GM19455 (cell line): ENCODE data around the gene CRTAP.
"Not testable (repeated sequence)": the region's sequence is repeated elsewhere in the genome, so short reads cannot be mapped to it uniquely, and the experiment has no call there.

Experiments
- ATAC-seq: cut with Tn5 transposase; IDR thresholded peaks from one replicate; pipeline ENCODE4 v1.9.1; 2021; ENCODE audit not compliant: unreplicated experiment

CRTAP gene

DNA sequence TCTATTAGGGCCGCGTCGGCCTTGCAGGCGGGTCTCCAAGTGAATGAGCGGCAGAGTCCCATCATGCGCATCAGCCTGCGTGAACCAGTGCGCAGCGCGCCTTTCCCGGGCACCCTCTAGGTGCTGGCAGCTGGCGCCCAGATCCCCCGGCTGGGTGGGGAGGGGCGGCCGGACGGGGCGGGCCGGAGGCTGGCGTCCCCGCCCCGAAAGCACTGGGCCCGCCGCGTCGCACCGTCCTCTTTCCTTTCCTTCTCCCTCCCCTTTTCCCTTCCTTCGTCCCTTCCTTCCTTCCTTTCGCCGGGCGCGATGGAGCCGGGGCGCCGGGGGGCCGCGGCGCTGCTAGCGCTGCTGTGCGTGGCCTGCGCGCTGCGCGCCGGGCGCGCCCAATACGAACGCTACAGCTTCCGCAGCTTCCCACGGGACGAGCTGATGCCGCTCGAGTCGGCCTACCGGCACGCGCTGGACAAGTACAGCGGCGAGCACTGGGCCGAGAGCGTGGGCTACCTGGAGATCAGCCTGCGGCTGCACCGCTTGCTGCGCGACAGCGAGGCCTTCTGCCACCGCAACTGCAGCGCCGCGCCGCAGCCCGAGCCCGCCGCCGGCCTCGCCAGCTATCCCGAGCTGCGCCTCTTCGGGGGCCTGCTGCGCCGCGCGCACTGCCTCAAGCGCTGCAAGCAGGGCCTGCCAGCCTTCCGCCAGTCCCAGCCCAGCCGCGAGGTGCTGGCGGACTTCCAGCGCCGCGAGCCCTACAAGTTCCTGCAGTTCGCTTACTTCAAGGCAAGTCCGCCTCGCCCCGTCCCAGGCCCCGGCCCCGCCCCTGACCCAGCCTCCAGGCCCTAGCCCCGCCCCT lies at the start of gene CRTAP:
TSS of gene CRTAP (plus strand) at position 243 of the 850 bp plus-strand sequence. CDS start at position 307, 64 bp downstream.
- peak; percentile 78 for ATAC-seq

DNA sequence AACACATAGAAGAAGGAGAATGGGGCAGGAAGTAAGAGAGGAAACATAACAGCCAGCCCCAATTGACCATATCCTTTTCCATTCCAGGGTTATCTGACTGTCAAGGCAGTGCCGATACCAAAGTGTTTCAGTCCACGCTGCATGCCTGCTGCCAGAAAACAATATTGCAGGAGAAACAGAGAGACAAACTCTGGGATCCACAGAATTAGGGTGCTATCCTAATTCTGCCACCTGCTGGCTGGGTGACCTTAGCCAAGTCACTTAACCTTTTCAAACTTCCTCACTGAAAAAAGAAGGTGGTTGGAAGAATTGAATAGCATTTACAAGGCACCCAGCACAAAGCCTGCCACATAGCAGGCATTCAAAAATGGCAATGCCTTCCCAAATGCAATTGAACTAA lies 48.9 kb upstream of the CRTAP start:
- ATAC-seq, result no peak

DNA sequence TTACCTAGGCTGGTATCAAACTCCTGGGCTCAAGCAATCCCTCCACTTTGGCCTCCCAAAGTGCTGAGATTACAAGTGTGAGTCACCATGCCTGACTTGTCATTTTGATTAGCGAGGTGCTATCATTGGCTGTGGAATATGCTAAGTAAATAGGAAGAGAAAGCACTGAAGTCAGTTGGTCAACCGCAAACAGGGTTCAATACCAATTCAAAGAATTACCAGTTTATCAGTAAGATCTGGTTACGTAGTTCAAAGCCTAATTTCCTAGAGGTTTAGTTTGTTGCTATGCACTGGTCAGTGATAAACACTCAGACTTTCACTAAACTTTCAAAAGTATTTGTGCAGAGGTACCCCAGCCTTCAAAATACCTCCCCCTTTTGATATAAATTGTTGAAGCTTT lies 46.3 kb upstream of the CRTAP start:
- no peak for ATAC-seq

- ATAC-seq, result not testable (repeated sequence)
These were observed 44.0 kb upstream of the CRTAP start for GRCh38 chr3:33069862-33070261.

DNA sequence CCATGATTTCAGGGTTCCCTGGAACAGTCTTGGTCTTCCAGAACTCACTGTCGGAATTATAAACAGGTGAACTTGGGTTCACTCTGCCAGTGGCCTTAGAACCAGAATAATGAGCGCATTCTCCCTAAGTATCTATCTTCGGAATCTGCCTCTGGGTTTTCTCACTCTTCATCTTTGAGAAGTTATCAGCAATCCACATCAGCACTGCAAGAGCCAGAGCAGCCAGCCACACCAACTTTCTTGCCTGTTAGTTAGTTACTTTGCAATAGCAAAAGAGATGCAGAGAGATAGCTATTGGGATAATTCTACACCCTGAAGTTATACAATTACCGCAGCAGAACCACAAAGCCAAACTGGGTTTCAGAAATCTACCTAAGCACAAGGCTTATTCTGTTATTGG lies 42.6 kb upstream of the CRTAP start:
- ATAC-seq, result no peak

DNA sequence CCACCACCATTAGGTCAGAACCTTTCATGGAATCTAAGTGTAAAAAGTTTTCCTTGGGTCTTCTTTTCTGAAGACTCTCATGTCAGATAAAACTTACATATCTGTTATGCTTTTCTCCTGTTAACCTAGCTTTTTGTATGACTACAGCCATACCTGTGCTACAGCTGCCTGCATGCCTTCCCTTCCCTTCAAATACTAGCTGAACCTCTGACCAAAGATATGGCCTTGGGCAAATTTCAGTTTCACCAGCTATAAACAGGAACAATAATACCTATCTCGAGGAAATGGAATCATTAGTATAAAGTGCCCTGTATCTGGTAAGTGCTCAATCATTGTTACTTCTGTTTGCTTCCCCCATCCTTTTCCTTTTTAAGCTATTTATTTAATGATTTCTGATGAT lies 41.9 kb upstream of the CRTAP start:
- no peak for ATAC-seq

DNA sequence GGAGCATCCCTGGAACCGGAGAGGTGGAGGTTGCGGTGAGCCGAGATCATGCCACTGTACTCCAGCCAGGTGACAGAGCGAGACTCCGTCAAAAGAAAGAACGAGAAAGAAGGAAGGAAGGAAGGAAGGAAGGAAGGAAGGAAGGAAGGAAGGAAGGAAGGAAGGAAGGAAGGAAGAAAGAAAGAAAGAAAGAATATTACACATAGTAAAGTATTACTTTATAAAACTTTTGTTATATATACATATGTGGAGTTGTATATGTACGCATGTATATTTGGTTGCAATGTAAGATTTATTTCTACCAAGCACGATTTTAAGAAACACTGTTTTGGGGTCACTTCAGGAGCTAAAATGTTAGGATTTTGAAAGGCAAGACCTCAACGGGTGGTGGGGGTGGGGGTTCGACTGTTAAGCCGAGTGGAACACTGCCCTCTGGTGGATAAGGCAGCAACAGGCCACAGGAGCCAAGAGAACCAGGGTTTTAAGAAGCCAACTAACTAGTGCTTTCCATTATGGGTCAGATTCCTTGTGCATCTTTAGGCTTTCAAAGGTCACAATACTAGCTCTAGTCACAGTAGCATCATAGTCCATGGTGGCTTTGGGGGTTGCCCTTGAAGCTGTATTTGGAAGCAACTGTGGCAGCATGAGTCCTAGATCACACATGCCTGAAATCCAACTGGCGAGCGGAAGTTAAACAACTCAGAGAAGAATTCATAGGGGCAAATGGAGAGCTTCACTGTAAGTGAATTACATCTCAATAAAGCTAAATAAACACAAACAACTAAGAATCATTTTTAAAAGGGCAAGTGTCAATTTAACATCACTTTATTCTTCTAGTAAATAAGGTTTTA lies 39.4 kb upstream of the CRTAP start:
- peak; percentile 84 for ATAC-seq

DNA sequence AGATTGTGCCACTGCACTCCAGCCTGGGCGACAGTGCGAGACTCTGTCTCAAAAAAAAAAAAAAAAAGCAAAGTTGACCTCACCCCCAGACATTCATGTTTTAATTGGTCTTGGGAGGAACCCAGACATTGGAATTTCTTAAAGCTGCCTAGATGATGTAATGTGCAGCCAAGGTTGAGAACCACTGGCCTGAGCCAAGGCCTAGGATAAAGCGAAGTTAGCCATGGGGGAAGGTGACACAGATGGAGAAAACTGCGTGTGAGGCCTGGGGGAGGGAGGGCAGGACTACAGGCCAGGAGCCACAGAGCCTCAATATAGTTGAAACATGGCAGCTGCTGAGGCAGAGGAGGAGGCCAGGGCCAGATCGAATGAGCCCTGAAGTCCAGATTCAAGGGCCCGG lies 37.8 kb upstream of the CRTAP start:
- no peak for ATAC-seq

DNA sequence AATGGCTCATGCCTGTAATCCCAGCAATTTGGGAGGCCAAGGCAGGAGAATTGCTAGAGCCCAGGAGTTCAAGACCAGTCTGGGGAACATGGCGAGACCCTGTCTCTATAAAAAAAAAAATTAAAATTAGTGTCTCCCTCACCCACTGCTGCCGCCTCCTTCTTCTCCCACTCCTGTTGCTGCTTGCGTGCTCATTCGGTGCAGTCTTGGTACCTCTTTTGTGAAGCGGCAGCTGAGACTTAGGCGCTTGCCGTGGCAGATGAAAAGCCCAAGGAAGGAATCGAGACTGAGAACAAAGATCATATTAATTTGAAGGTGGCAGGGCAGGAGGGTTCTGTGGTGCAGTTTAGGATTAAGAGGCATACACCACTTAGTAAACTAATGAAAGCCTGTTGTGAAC lies 36.9 kb upstream of the CRTAP start:
- no peak for ATAC-seq

DNA sequence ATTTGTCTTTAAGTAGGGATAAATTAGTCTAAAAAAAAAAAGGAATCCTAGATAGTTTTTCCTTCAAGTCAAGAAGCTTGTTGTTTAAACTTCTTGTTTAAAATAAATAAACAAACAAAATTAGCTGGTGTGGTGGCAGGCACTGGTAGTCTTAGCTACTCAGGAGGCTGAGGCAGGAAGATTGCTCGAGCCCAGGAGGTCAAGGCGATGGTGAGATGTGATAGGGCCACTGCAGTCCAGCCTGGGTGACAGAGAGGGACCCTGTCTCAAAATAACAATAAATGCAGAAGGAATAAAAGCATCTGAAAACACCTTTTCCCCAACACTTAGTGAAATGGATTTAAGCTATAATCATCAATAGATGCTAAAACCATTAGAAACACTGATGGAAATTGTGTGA lies 35.8 kb upstream of the CRTAP start:
- ATAC-seq, result no peak

- not testable (repeated sequence) for ATAC-seq
These were observed 34.0 kb upstream of the CRTAP start for GRCh38 chr3:33079813-33080212.

DNA sequence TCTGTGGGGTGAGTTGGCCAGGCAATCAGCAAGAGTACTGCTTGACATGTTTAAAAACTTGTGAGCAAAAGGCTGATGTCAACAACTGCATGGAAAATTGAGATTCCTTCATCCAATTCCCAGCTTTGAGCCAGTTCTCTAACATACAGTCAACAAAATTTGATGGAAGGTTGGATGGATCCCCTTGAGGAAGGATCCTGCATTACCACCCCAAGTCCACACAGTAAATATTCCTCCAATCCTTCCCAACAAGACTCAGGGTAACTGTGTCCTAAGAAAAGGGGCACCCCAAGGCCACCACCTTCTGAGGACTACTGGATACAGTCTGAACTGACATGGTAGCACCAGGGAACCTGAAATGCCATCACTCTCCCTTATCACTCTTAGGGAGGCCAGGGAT lies 32.0 kb upstream of the CRTAP start:
- no peak for ATAC-seq

- ATAC-seq, result no peak
These were observed 29.9 kb upstream of the CRTAP start for GRCh38 chr3:33083958-33084357.

DNA sequence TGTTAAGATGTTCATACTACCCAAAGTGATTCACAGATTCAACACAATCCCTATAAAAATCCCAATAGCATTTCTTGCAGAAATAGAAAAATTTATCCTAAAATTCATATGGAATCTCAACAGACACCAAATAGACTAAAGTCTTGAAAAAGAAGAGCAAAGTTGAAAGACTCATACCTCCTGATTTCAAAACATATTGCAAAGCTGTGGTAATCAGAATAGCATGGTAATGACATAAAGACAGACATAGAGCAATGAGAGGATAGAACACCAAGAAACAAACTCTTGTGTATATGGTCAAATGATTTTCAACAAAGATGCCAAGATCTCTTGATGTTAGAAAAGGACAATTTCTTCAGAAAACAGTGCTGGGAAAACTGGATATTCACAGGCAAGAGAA lies 25.1 kb upstream of the CRTAP start:
- ATAC-seq, result no peak

DNA sequence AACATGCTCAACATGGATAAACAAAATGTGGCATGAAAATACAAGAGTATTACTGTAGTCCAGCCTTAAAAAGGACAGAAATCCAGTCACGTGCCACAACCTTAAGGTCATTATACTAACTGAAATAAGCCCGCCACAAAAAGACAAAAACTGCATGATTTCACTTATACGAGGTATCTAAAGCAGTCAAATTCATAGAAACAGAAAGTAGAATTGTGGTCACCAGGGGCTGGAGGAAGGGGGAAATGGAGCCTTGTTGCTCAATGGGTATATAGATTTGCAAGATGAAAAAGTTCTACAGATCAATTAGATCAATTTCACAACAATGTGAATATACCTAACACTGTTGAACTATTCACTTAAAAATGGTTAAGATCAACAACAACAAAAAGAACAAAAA lies 24.3 kb upstream of the CRTAP start:
- ATAC-seq, result peak; percentile 91

- no peak for ATAC-seq
These were observed 22.1 kb upstream of the CRTAP start for GRCh38 chr3:33091746-33092145.

GRCh38 chr3:33092496-33093254 lies 21.1 kb upstream of the CRTAP start:
- ATAC-seq, result no peak

DNA sequence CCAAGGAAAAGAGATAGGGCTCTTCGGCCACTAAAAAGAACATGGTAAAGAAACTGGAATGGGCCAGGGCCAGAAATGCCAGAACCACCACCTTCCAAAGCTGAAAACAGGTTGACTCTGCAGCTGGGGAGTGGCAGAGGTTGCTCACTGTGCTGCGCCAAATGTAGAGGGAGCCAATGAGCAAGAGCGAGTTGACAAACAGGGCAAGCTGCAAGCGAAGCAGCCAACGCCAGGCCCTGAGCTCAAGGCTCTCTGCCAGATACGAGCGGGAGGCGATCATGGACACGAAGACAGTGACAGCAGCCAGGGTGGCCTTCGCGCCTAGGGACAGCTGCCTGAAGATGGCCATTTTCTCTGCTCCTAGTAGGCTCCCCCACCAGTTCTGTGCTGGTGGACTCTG lies 20.0 kb upstream of the CRTAP start:
- ATAC-seq, result no peak

DNA sequence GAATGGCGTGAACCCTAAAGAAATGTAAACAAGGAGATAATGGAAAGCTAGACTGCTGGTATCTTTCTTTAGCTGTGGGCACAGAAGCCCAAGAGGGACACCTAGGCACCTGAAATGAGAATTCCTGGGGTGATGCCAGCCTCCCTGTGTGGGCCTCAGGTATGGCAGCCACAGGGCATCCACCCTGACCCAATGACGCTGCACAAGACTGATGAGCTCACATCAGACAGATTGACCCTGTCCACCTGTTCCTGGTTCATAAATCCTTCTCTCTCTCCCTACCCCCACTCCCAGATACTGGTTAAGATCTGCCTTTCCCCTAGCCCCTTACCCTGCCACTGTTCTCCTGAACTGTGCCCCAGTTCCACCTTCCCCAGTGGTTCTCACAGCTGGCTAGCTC lies 18.4 kb upstream of the CRTAP start:
- no peak for ATAC-seq

GRCh38 chr3:33096093-33096868 lies 17.5 kb upstream of the CRTAP start:
- ATAC-seq, result peak; percentile 64
